ENCODE data around the gene ILDR2.

ILDR2 gene

GRCh38 chr1:166971252-166971651, 4.1 kb downstream of the ILDR2 start:
- DNase-seq: no peak

GRCh38 chr1:166969074-166969677, 6.2 kb downstream of the ILDR2 start:
- DNase-seq: no peak

DNA sequence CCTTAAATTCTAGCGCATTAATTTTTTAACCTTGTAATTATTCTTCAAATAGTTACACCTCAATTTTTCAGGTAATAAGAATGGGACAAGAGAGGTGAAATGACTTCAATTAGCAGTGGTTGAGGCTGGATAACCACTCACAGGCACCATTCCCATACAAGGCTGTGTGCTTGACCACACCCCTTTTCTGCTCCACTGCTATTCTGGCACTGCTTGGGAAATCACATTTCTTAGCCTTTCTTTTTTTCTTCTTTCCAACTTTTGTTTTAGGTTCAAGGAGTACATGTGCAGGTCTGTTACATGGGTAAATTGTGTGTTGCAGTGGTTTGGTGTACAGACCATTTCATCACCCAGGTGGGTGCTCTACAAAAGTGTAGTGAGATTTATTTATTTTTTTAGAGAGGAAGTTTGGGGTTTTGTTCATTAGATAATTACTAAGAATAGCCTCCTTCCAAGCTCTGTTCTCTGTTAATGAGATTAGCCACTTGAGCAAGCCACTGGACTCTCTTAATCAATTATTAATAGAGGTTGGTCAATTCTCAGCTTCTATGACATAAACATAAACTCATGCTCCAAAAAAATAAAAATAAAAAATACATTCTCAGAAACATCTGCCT, 14.4 kb downstream of the ILDR2 start:
- DNase-seq: no peak

GRCh38 chr1:166956872-166957271, 18.5 kb downstream of the ILDR2 start:
- no peak for DNase-seq

- no peak for DNase-seq
These were observed 19.1 kb downstream of the ILDR2 start for GRCh38 chr1:166956057-166956850.

GRCh38 chr1:166953491-166953890, 21.8 kb downstream of the ILDR2 start:
- DNase-seq: no peak

DNA sequence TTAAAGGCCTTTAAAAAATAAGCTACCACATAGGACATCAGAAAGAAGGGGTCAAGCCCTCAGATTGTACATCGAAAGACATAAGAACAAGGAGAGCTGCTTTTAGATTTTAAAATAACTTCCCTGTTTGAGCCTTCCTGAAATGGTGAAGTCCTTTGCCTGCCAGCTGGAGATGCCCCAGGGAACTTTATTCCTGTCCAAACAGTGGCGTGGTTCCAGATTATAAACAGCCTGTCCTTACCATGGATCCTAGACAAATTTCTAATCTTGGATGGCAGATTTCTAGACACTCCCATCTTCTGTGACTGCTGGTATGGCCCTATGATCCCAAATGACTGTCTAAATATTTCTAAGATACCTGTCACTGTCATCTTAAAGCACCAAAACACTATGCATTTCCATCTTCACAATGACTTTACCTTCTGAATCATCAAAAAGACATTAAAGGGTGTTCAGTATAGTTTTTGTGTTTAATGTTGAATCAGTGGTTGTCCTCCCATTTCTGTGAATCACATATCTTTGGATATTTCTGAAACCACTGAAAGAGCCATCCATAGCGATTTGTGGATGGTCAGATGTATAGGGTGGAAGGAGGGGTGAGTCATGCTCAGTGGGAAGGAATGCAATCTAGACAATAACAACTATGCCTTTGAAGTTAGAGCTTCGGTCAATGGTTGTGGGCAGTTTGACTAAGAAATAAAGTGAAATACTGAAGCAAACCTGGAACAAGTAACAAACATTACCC, 23.2 kb downstream of the ILDR2 start:
- DNase-seq: no peak

DNA sequence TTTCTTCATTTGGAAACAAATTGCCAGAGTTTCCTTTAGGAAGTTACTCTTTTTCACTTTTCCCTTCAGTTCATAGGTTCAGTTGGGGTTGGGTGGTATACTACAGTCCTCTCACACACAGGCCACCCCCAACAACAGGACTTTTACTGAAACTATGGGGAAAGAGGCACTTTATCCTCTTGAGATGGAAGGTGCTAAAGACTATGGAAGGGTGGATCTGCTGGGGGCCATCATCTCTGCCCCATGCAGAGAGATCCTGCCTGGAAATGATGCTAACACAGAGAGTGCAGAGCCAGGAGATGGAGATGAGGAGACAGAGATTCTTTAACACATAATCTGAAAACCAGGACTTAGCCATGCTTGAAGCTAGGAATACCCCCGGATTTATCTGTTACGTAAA, 24.3 kb downstream of the ILDR2 start:
- DNase-seq: no peak

GRCh38 chr1:166950156-166950555, 25.2 kb downstream of the ILDR2 start:
- DNase-seq: no peak

DNA sequence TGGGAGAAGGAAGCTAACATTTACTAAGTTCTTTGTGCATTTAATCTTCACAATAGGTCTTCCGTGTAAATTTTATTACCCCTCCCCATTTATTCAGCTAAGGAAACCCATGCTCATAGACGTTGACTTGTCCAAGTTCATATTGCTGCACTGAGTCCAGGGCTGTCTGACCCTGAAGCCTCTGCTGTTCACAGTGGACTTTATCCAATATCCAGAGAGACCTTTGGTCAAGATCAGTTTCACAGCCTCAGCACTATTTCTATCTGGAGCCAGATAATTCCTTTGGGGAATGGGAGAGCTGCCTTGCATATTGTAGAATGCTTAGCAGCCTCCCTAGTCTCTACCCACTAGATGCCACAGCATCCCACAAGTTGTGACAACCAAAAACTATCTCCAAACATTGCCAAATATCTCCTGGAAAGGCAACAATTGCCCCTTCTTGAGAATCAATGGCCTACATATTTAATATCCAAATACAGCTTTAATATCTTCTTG, 26.4 kb downstream of the ILDR2 start:
- no peak for DNase-seq

GRCh38 chr1:166947398-166948043, 27.8 kb downstream of the ILDR2 start:
- DNase-seq: no peak

DNA sequence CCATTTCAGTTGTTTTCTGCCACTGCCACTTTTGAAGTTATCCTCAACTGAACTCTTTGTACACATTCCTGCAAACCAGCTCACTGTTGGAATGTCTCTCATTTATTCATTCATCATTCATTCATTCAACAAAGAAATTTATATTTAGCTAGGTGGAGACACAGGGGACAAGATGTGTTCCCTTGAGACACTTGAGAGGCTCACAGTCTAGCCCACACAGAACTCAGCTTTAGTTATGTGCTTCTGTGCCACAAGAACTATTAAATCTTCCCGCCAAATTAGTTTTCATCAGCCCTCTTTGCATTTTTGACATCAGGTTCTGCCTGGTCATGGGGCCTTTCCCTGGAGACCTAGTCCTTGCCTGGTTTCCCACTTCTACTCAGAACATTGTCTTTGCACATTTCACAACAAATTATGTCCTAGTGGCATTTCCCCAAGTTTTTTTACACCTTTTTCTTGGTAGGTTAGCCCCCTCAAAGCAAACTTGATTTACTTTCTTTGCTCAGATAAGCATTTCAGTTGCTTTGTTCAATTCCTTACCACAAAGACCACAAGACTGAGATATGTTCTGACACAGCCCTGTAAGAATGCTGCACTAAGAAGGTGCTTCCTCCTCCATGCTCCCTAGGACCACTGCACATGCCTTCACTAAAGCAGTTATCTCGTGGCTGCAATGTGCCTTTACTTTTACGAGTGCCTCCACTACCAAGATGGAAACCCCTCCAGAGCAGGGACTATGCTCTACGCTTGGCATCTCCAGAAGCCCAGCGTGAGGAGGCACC, 31.0 kb downstream of the ILDR2 start:
- DNase-seq: no peak

DNA sequence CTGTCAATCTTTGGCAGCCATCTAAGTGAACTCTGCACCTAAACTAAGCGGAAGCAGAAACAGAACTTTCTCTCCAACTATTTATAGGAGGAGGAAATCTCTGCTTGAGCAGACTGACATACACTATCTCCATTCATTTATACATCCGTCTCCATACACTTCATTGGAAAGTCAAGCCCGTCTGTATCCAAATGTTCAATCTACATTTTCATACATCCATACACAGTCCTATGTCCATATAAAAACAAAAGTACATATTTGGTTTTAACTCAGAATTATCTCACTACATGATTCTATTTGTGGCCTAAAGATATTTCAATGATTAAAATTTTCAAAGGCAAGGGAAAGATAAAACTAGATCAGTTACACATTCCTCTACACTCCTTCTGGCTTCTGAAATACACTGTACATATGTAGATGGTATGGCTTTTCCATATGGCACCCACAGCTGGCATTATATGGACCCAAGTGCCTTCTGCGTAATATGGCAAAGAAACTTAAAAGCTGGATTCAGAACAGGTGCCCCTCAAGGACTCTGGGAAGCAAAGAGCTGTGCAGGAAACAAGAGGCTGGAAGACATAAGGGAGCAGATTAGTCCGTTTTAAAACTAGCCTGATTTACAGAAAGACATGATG, 35.5 kb downstream of the ILDR2 start:
- no peak for DNase-seq

DNA sequence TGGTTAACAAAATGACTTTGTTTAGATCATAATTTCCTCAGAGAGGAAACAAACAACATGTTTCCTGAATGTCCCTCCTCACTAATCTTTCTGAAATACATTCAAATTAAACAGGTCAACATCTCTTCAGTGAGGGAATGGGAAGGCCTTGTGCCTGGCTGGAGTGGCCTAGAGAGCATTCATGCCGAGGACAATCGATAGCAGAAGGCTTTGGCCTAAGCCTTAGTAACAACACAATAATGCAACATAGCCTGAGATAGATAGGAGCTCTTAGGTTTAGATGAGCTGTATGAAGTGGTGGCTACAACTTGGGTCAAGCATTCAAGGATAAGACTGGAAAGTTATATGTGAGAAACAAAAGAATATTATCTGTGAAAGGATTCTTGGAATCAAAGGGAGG, 37.4 kb downstream of the ILDR2 start:
- no peak for DNase-seq

DNA sequence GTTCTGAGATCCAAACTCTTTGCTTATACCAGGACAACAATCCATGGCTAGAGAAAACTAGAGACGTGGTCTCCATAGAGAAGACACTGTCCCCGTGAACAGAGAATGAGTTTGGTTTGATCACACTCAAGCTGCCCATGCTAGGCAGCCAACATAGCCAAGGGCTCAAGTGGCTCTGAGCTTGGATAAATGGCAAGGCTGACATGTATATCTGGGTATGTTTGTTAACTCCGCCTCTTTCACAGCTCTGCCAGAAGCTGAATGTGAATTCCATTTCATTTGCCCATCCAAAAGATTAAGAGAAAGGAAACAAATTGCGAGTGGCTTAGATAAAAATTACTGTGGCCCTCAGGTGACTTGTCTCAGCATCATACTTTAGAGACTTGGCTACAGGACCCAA, 38.0 kb downstream of the ILDR2 start:
- DNase-seq: no peak

DNA sequence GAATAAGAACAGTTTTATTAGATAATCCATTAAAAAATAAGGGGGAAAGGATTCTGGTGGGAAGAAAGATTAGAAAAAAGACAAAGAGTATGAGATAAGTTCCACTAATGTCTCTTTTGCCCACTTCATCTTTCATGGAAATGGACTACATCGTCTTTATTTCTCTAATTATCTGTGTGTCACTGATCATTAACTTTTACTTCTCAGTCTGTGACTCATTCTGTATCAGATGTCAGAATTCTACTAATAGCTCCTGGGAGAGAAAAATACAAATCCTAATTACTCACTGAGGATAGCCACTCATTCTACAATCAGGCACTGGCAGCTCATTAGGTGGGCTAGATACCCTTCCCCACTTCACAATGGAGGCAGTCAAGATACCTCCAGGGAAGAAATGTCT, 41.7 kb downstream of the ILDR2 start:
- no peak for DNase-seq

GRCh38 chr1:166933140-166933539, 42.2 kb downstream of the ILDR2 start:
- no peak for DNase-seq

DNA sequence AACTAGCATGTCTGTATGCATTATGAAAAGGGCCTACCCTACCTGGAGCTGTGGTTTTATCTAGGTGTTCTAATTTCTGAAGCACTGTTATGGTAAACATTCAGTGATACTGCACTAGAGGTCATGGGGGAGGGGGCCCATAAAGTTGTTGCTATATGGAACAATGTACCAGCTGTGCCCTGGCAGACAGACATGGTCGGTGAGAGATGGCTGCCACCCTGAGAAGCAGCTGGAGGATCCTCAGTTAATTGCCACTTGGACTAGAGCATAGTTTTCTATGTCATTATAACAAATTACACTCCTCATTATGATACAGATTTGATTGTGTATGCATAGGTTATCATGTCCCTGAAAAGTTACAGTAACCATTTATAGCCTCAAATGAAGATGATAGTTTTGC, 45.4 kb downstream of the ILDR2 start:
- no peak for DNase-seq

DNA sequence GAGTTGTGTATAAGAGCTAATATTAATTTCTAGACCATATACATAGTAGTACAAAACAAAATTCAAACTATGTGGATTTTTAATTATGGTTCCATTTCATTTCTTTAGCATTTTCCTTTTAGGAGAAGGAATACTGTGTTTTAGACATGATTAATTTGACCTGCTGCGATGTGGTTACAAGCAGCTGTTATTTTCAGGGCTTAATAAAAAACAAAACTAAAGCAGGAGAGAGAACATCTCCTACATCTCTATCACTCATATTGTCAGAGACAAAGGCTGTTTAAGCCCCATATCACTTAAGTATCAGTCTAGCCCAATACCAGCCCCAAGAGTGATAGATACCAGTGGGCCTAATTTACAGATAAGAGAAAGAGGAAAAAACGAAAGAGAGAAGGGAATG, 47.6 kb downstream of the ILDR2 start:
- DNase-seq: no peak

GRCh38 chr1:166925810-166926478, 49.4 kb downstream of the ILDR2 start:
- no peak for DNase-seq
